ENCODE results near the gene ANKRD9.

ANKRD9 gene

DNA sequence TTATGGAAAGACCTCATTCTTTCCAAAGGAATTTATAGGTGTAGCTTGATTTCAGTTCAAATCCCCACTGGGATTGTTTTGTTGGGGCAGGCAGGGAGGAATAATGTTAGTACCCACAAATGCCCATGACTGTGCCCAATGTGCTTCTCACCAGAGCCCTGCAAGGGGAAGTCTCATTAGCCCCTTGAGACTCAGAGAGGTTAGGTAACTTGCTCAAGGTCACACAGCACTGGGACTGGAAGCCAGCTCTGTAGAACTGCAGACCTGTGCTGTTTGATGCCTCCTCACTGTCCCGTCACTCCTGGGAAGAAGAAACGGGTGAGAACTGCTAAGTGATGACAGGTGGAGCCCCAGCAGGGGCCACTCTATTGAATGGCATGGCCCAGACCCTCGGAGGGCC, 8.9 kb downstream of the ANKRD9 start:
- Histone ChIP-seq H3K36me3 (ENCODE audit: insufficient read depth, low read length) (peaks cover 12% of the 10 kb centered on the region), H4K20me1 (ENCODE audit: insufficient read depth, low read length) (no peaks in the 10 kb centered on the region; the same call in 1 of the 2 replicates), H3K79me2 (ENCODE audit: insufficient read depth, low read length) (no peaks in the 10 kb centered on the region), H3K9ac (ENCODE audit: low read depth, low read length) (no peak overlapping the region), H3K9me3 (ENCODE audit: insufficient read depth, low read length, severe bottlenecking) (no peaks in the 10 kb centered on the region), H3K27me3 (ENCODE audit: insufficient read depth, low read length, poor library complexity) (no peaks in the 10 kb centered on the region), H3K4me3 (ENCODE audit: low read depth in 1 of 2, low read length in 2 of 2) (no peak overlapping the region), H3K4me2 (ENCODE audit: insufficient read depth, low read length) (no peak overlapping the region), H2AFZ (ENCODE audit: low read depth, low read length) (no peak overlapping the region), H3K27ac (ENCODE audit: low read length) (no peak overlapping the region), H3K4me1 (ENCODE audit: insufficient read depth, low read length) (no peaks in the 10 kb centered on the region)
- DNase-seq, result no peak
- ATAC-seq (ENCODE audit: insufficient read depth, low read depth), result no peak
- TF ChIP-seq, protein P1, sequence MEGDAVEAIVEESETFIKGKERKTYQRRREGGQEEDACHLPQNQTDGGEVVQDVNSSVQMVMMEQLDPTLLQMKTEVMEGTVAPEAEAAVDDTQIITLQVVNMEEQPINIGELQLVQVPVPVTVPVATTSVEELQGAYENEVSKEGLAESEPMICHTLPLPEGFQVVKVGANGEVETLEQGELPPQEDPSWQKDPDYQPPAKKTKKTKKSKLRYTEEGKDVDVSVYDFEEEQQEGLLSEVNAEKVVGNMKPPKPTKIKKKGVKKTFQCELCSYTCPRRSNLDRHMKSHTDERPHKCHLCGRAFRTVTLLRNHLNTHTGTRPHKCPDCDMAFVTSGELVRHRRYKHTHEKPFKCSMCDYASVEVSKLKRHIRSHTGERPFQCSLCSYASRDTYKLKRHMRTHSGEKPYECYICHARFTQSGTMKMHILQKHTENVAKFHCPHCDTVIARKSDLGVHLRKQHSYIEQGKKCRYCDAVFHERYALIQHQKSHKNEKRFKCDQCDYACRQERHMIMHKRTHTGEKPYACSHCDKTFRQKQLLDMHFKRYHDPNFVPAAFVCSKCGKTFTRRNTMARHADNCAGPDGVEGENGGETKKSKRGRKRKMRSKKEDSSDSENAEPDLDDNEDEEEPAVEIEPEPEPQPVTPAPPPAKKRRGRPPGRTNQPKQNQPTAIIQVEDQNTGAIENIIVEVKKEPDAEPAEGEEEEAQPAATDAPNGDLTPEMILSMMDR (IDR thresholded peaks at IDR 0.05; ENCODE audit: borderline replicate concordance, extremely low read depth, low read length, poor library complexity, severe bottlenecking), result no peak
- TF ChIP-seq EZH2 (IDR thresholded peaks at IDR 0.05; ENCODE audit: borderline replicate concordance, low read depth, low read length, severe bottlenecking), result no peak

DNA sequence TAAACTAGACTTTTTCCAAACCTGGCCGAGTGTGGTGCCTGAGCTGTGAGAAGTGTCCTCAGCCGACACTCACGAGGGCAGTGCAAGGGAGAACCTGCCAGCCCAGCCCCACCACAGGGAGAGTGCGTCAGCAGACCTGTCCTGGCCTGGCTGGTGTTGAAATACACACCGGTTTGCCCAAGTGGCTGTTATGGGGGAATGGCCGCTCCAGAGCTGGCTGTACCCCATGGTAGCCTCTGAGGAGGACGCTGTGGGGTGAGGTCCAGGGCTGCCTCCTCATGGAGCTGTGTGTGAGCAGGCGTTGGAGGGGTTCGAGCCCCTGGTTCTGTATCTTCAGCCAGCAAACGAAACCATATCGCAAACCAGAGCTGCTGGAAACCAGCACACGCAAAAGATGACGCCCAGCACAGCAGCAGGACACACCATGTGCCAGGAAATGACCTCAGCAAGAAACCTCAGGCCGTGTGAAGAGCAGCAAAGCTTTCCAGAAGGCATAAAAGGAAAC, 9.4 kb downstream of the ANKRD9 start:
- H3K4me2 ChIP-seq (ENCODE audit: insufficient read depth, low read length), result no peak overlapping the region
- H3K9me3 ChIP-seq (ENCODE audit: insufficient read depth, low read length, severe bottlenecking), result no peaks in the 10 kb centered on the region
- peaks cover 12% of the 10 kb centered on the region for H3K36me3 ChIP-seq (ENCODE audit: insufficient read depth, low read length)
- H3K4me1 ChIP-seq (ENCODE audit: insufficient read depth, low read length), result no peaks in the 10 kb centered on the region
- no peak overlapping the region for H3K27ac ChIP-seq (ENCODE audit: low read length)
- no peak overlapping the region for H2AFZ ChIP-seq (ENCODE audit: low read depth, low read length)
- no peaks in the 10 kb centered on the region; the same call in 1 of the 2 replicates for H4K20me1 ChIP-seq (ENCODE audit: insufficient read depth, low read length)
- DNase-seq (no peak), ATAC-seq (ENCODE audit: insufficient read depth, low read depth) (no peak)
- H3K27me3 ChIP-seq (ENCODE audit: insufficient read depth, low read length, poor library complexity), result no peaks in the 10 kb centered on the region
- TF ChIP-seq, protein P1 (IDR thresholded peaks at IDR 0.05; ENCODE audit: borderline replicate concordance, extremely low read depth, low read length, poor library complexity, severe bottlenecking), result no peak
- TF ChIP-seq EZH2 (IDR thresholded peaks at IDR 0.05; ENCODE audit: borderline replicate concordance, low read depth, low read length, severe bottlenecking), result no peak
- H3K79me2 ChIP-seq (ENCODE audit: insufficient read depth, low read length), result no peaks in the 10 kb centered on the region
- H3K9ac ChIP-seq (ENCODE audit: low read depth, low read length), result no peak overlapping the region
- H3K4me3 ChIP-seq (ENCODE audit: low read depth in 1 of 2, low read length in 2 of 2), result no peak overlapping the region

DNA sequence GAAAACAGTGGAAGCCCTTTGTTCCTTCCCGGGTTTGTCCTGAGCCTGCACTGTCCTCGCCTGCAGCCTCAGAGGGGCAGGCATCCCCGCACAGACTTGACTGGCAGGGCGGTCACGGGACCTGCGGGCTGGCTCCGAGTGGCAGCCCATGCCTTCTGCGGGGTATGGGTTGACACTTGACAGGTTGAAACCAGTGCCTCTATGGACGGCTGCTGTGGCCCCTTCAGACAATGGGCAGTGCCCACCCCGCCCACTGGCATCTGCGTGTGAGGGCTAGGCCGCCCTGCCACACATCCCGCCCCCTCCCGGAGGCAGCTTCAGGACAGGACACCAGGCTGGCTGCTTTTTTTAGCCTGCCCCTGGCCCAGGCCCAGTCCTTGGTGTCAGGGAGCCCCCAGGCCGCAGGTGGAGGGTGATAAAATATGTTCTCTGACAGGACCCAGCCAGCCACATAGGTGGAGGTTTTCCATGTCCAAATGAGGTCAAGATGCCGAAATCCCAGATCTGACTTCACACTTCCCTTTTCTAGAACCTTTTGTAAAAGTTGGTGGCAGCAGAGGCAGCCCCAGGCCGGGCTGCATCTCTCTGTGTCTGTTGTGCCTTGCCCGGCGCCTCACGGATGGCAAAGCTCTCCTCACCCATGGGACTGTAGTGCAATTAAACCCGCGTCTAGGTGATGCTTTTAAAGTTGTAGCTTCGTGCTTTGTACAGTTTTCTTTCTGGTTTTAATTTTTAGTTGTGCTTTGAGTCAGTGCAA, 10.0 kb downstream of the ANKRD9 start:
- no peak for ATAC-seq (ENCODE audit: insufficient read depth, low read depth)
- H3K9ac ChIP-seq (ENCODE audit: low read depth, low read length), result no peak overlapping the region
- no peaks in the 10 kb centered on the region for H3K79me2 ChIP-seq (ENCODE audit: insufficient read depth, low read length)
- no peaks in the 10 kb centered on the region for H3K27me3 ChIP-seq (ENCODE audit: insufficient read depth, low read length, poor library complexity)
- no peak for DNase-seq
- no peak for TF ChIP-seq EZH2 (IDR thresholded peaks at IDR 0.05; ENCODE audit: borderline replicate concordance, low read depth, low read length, severe bottlenecking)
- TF ChIP-seq, protein P1 (IDR thresholded peaks at IDR 0.05; ENCODE audit: borderline replicate concordance, extremely low read depth, low read length, poor library complexity, severe bottlenecking), result no peak
- no peak overlapping the region for H3K4me2 ChIP-seq (ENCODE audit: insufficient read depth, low read length)
- no peak overlapping the region for H2AFZ ChIP-seq (ENCODE audit: low read depth, low read length)
- H3K36me3 ChIP-seq (ENCODE audit: insufficient read depth, low read length), result peaks cover 12% of the 10 kb centered on the region
- H4K20me1 ChIP-seq (ENCODE audit: insufficient read depth, low read length), result no peaks in the 10 kb centered on the region; the same call in 1 of the 2 replicates
- H3K27ac ChIP-seq (ENCODE audit: low read length), result no peak overlapping the region
- H3K4me3 ChIP-seq (ENCODE audit: low read depth in 1 of 2, low read length in 2 of 2), result no peak overlapping the region
- no peaks in the 10 kb centered on the region for H3K4me1 ChIP-seq (ENCODE audit: insufficient read depth, low read length)
- no peaks in the 10 kb centered on the region for H3K9me3 ChIP-seq (ENCODE audit: insufficient read depth, low read length, severe bottlenecking)

All from DND-41 (cell line).